Trophoblast cell (in vitro differentiated cells and primary cell): ENCODE results near the gene SIDT2.

Experiments used
- DNase-seq, 2 donors: peaks; one replicate each; pipeline ENCODE4 v3.0.0-alpha.2; 2016
- H2AFZ ChIP-seq: 2 replicates; pipeline ENCODE4 v1.6.1; 2013; ENCODE audit warnings: low read length, moderate library complexity, mild to moderate bottlenecking; ENCODE audit not compliant: insufficient read depth, poor library complexity
- H2AK5ac ChIP-seq: 2 replicates; pipeline ENCODE4 v1.6.1; 2013; ENCODE audit warnings: mild to moderate bottlenecking, low read length
- H2BK120ac ChIP-seq: 2 replicates; pipeline ENCODE4 v1.6.1; 2013; ENCODE audit warnings: low read length, mild to moderate bottlenecking, moderate library complexity; ENCODE audit not compliant: insufficient read depth, poor library complexity
- H2BK12ac ChIP-seq: 2 replicates; pipeline ENCODE4 v1.6.1; 2013; ENCODE audit warnings: mild to moderate bottlenecking, low read length, moderate library complexity
- H2BK5ac ChIP-seq: 2 replicates; pipeline ENCODE4 v1.6.1; 2013; ENCODE audit warnings: low read length, low read depth, moderate library complexity, mild to moderate bottlenecking; ENCODE audit not compliant: poor library complexity
- H3K14ac ChIP-seq: 2 replicates; pipeline ENCODE4 v1.6.1; 2013; ENCODE audit warnings: mild to moderate bottlenecking, low read length
- H3K18ac ChIP-seq: 2 replicates; pipeline ENCODE4 v1.6.1; 2013; ENCODE audit warnings: mild to moderate bottlenecking, low read length
- H3K23ac ChIP-seq: 2 replicates; pipeline ENCODE4 v1.6.1; 2013; ENCODE audit warnings: low read length
- H3K27ac ChIP-seq: 2 replicates; pipeline ENCODE4 v1.5.1; 2013; ENCODE audit warnings: low read depth, mild to moderate bottlenecking, inconsistent platforms, low read length, moderate library complexity
- H3K27me3 ChIP-seq: 2 replicates; pipeline ENCODE4 v1.6.1; 2013; ENCODE audit warnings: inconsistent platforms, mild to moderate bottlenecking, low read length, moderate library complexity; ENCODE audit not compliant: insufficient read depth
- H3K36me3 ChIP-seq, 2 experiments: 1 replicate in 1 of 2; 2 replicates in 1 of 2; pipeline ENCODE4 v1.6.1; 2013; ENCODE audit warnings: low read length in 2 of 2, mild to moderate bottlenecking in 2 of 2, moderate library complexity in 1 of 2; ENCODE audit not compliant: insufficient read depth in 2 of 2, control insufficient read depth in 1 of 2
- H3K4ac ChIP-seq: 2 replicates; pipeline ENCODE4 v1.6.1; 2013; ENCODE audit warnings: low read depth, mild to moderate bottlenecking, low read length, moderate library complexity
- H3K4me1 ChIP-seq, 2 experiments: 1 replicate in 1 of 2; 2 replicates in 1 of 2; pipeline ENCODE4 v1.6.1; 2013; ENCODE audit warnings: low read length in 2 of 2, mild to moderate bottlenecking in 2 of 2, moderate library complexity in 1 of 2; ENCODE audit not compliant: insufficient read depth in 2 of 2, control insufficient read depth in 1 of 2
- H3K4me2 ChIP-seq: 2 replicates; pipeline ENCODE4 v1.6.1; 2013; ENCODE audit warnings: inconsistent platforms, mild to moderate bottlenecking, low read length, moderate library complexity
- H3K4me3 ChIP-seq: 2 replicates; pipeline ENCODE4 v1.5.1; 2013; ENCODE audit warnings: mild to moderate bottlenecking, low read depth, low read length, inconsistent platforms
- H3K79me1 ChIP-seq: one replicate; pipeline ENCODE4 v1.6.1; 2013; ENCODE audit warnings: low read length
- H3K79me2 ChIP-seq: 2 replicates; pipeline ENCODE4 v1.6.1; 2013; ENCODE audit warnings: low read length, mild to moderate bottlenecking; ENCODE audit not compliant: control insufficient read depth, insufficient read depth, poor library complexity
- H3K9ac ChIP-seq: 2 replicates; pipeline ENCODE4 v1.6.1; 2013; ENCODE audit warnings: mild to moderate bottlenecking, low read length
- H3K9me3 ChIP-seq: 2 replicates; pipeline ENCODE4 v1.6.1; 2013; ENCODE audit warnings: low read depth, mild to moderate bottlenecking, control low read depth, inconsistent platforms, low read length; ENCODE audit not compliant: insufficient read depth
- H4K12ac ChIP-seq: 2 replicates; pipeline ENCODE4 v1.6.1; 2013; ENCODE audit warnings: low read depth, mild to moderate bottlenecking, low read length, moderate library complexity
- H4K8ac ChIP-seq: 2 replicates; pipeline ENCODE4 v1.6.1; 2013; ENCODE audit warnings: low read depth, mild to moderate bottlenecking, low read length, moderate library complexity
- H4K91ac ChIP-seq: one replicate; pipeline ENCODE4 v1.6.1; 2013; ENCODE audit warnings: low read depth, mild to moderate bottlenecking, low read length, moderate library complexity
- WGBS: extraction: QIAGEN DNeasy Blood & Tissue Kit; methylation state at CpG from one replicate; pipeline ENCODE4 v1.1.7; 2013; ENCODE audit warnings: missing lambda C conversion rate; ENCODE audit not compliant: insufficient read length, insufficient coverage; ENCODE audit errors: extremely low coverage; 5-methylcytosine and 5-hydroxymethylcytosine counted together

The SIDT2 gene

GRCh38 chr11:117166491-117166890 lies 12.1 kb upstream of the SIDT2 start:
- no peak for DNase-seq
- Histone ChIP-seq H4K91ac (no peak overlapping the region), H3K79me1 (no peaks in the 10 kb centered on the region), H2BK12ac (no peak overlapping the region), H3K27me3 (no peaks in the 10 kb centered on the region), H4K8ac (no peak overlapping the region), H3K23ac (no peak overlapping the region), H3K4me3 (no peak overlapping the region), H3K27ac (no peak overlapping the region), H3K18ac (no peak overlapping the region), H3K4me1 (peaks cover 0 to 7% of the 10 kb centered on the region in 2 experiments), H3K4me2 (no peak overlapping the region), H3K9me3 (no peaks in the 10 kb centered on the region), H2BK5ac (no peak overlapping the region), H2AK5ac (no peak overlapping the region), H2AFZ (no peak overlapping the region), H3K36me3 (peaks cover 32 to 41% of the 10 kb centered on the region in 2 experiments), H4K12ac (no peak overlapping the region), H3K14ac (no peak overlapping the region), H3K4ac (no peak overlapping the region), H3K79me2 (no peaks in the 10 kb centered on the region), H3K9ac (no peak overlapping the region), H2BK120ac (no peak overlapping the region)
- WGBS, result no CpG with 5 or more reads among the region's 1 CpG

DNA sequence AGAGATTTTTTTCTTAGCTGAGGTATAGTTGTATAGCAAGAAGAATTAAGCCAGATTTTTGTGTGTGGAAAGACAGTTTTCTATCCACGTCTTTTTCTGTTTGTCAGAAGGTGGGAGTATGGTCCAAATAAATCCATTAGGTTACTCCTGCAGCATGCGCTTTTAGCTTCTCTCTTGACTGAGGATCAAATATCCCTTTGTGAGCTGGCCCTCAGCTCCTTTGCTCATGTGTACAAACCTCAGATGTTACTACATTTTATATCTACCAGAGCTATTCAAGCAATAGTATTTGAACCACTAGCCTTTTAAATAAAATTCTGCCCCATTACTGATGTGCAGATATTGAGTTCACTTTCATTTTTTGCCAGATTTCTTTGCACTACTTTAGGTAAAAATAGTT lies 8.8 kb upstream of the SIDT2 start:
- no peak overlapping the region for H4K8ac ChIP-seq

DNA sequence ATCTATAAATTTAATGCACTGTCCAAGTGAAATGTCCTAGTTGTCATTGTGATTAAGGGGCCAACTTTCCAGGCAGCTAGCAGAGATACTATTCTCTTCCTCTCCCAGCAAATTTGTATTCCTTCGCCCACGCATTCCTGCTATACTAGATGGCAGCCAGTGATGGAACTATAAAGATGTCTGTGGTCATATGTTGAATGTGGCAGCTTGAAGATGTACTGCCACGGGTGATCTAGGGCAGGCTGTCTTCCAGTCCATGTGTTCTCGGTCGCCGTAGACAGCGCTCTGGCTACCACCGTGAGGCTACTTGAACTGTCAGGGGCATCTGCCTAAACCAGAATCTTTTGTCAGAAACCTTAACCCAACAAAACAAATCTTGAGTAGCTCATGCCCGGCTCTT lies 8.3 kb upstream of the SIDT2 start:
- Histone ChIP-seq H3K79me2 (no peaks in the 10 kb centered on the region), H2AK5ac (no peak overlapping the region), H2AFZ (no peak overlapping the region), H3K9me3 (no peaks in the 10 kb centered on the region), H3K27ac (peak overlapping the region; percentile 8), H3K36me3 (peaks cover 10 to 16% of the 10 kb centered on the region in 2 experiments), H3K14ac (no peak overlapping the region), H4K8ac (no peak overlapping the region), H3K4me2 (no peak overlapping the region), H3K27me3 (no peaks in the 10 kb centered on the region), H3K4me1 (peaks cover 10 to 23% of the 10 kb centered on the region in 2 experiments), H4K12ac (no peak overlapping the region), H4K91ac (no peak overlapping the region), H2BK12ac (no peak overlapping the region), H2BK120ac (no peak overlapping the region), H3K18ac (no peak overlapping the region), H3K4ac (no peak overlapping the region), H3K4me3 (no peak overlapping the region), H2BK5ac (no peak overlapping the region), H3K9ac (no peak overlapping the region), H3K79me1 (peaks cover 2% of the 10 kb centered on the region), H3K23ac (no peak overlapping the region)
- no peak for DNase-seq
- no CpG with 5 or more reads among the region's 9 CpGs for WGBS

More for the DNA sequence above, 8.8 kb upstream of the SIDT2 start:
- Histone ChIP-seq H3K79me2 (no peaks in the 10 kb centered on the region), H3K4ac (no peak overlapping the region), H2BK12ac (no peak overlapping the region), H3K36me3 (peaks cover 13 to 16% of the 10 kb centered on the region in 2 experiments), H3K18ac (no peak overlapping the region), H3K14ac (no peak overlapping the region), H2BK120ac (no peak overlapping the region), H3K4me3 (no peak overlapping the region), H3K79me1 (no peaks in the 10 kb centered on the region), H3K4me2 (no peak overlapping the region), H4K12ac (no peak overlapping the region), H2AFZ (no peak overlapping the region), H3K9ac (no peak overlapping the region), H3K27me3 (no peaks in the 10 kb centered on the region), H3K4me1 (peaks cover 10 to 23% of the 10 kb centered on the region in 2 experiments), H3K23ac (no peak overlapping the region), H4K91ac (no peak overlapping the region), H2AK5ac (no peak overlapping the region), H3K27ac (no peak overlapping the region), H2BK5ac (no peak overlapping the region), H3K9me3 (no peaks in the 10 kb centered on the region)
- no CpG with 5 or more reads among the region's 2 CpGs for WGBS
- DNase-seq, result no peak

GRCh38 chr11:117171007-117171403 lies 7.5 kb upstream of the SIDT2 start:
- Histone ChIP-seq H2BK120ac (no peak overlapping the region), H3K36me3 (peaks cover 8 to 11% of the 10 kb centered on the region in 2 experiments), H2AK5ac (no peak overlapping the region), H3K4me1 (peaks cover 10 to 23% of the 10 kb centered on the region in 2 experiments), H3K27me3 (no peaks in the 10 kb centered on the region), H3K4ac (no peak overlapping the region), H3K79me2 (no peaks in the 10 kb centered on the region), H3K14ac (no peak overlapping the region), H4K8ac (no peak overlapping the region), H4K12ac (no peak overlapping the region), H3K18ac (no peak overlapping the region), H3K23ac (no peak overlapping the region), H3K27ac (no peak overlapping the region), H3K9ac (no peak overlapping the region), H2BK12ac (no peak overlapping the region), H3K4me3 (no peak overlapping the region), H4K91ac (no peak overlapping the region), H2BK5ac (no peak overlapping the region), H2AFZ (no peak overlapping the region), H3K4me2 (no peak overlapping the region), H3K79me1 (peaks cover 2% of the 10 kb centered on the region), H3K9me3 (no peaks in the 10 kb centered on the region)
- no CpG with 5 or more reads among the region's 2 CpGs for WGBS
- DNase-seq, result no peak
